K562 (cell line): Measurements from ENCODE around the gene ATRIP. TPM values are rescaled to one million over a fixed set of nuclear protein-coding genes. Genes with fewer than 3 reads are reported as not detected.

Source experiments
- ADNP ChIP-seq: fragments of 200-800 bp; sonication (Bioruptor generic); IDR thresholded peaks from 2 replicates; pipeline ENCODE4 v1.6.1; 2016; ENCODE audit warnings: missing genetic modification characterization, missing compliant biosample characterization
- E2F6 ChIP-seq, 2 experiments: IDR thresholded peaks; 2 replicates each; pipeline ENCODE4 v1.6.1; 2011; ENCODE audit warnings: borderline replicate concordance in 1 of 2, control low read depth in 1 of 2, low read depth in 1 of 2, low read length in 1 of 2, mild to moderate bottlenecking in 1 of 2, mixed read lengths in 1 of 2, moderate library complexity in 1 of 2; ENCODE audit not compliant: insufficient read depth in 1 of 2, insufficient read length in 1 of 2, poor library complexity in 1 of 2, severe bottlenecking in 1 of 2; ENCODE audit errors: extremely low read depth in 1 of 2
- HDAC2 ChIP-seq: fragments of 450-650 bp; IDR thresholded peaks from 2 replicates; pipeline ENCODE4 v1.6.1; 2016; ENCODE audit warnings: mild to moderate bottlenecking
- JUND ChIP-seq, 2 experiments: IDR thresholded peaks; 2 replicates in 1 of 2; 3 replicates in 1 of 2; pipeline ENCODE4 v1.6.1; 2011; ENCODE audit warnings: borderline replicate concordance in 2 of 2, low read depth in 2 of 2, low read length in 2 of 2, improper control_type of control experiment in 1 of 2, missing biosample characterization in 1 of 2, missing genetic modification characterization in 1 of 2, missing genetic modification reagents in 1 of 2
- KLF1 ChIP-seq: fragments of 450-650 bp; IDR thresholded peaks from 2 replicates; pipeline ENCODE4 v1.6.1; 2016; ENCODE audit warnings: missing genetic modification characterization, missing compliant biosample characterization
- MYNN ChIP-seq, 2 experiments: sonication (generic); formaldehyde crosslinking in 1 of 2; IDR thresholded peaks; 2 replicates each; pipeline versions ENCODE4 v1.5.0 to v1.6.1; 2016 to 2020; ENCODE audit warnings: antibody characterized with exemption in 1 of 2, missing genetic modification reagents in 1 of 2
- NR2C1 ChIP-seq, 2 experiments: fragments of 450-650 bp; IDR thresholded peaks; 2 replicates each; pipeline ENCODE4 v1.6.1; 2017; ENCODE audit warnings: mild to moderate bottlenecking in 2 of 2, antibody characterized with exemption in 1 of 2, inconsistent platforms in 1 of 2, missing compliant biosample characterization in 1 of 2, missing genetic modification characterization in 1 of 2
- POLR2AphosphoS5 ChIP-seq: IDR thresholded peaks from 2 replicates; pipeline ENCODE4 v1.6.1; 2011; ENCODE audit warnings: mild to moderate bottlenecking, low read depth, low read length, moderate library complexity; ENCODE audit not compliant: control insufficient read depth, insufficient read depth
- RBM14 ChIP-seq: fragments of 200-400 bp; formaldehyde crosslinking; IDR thresholded peaks from 2 replicates; pipeline ENCODE4 v1.6.1; 2018; ENCODE audit warnings: low read depth, mild to moderate bottlenecking, low read length, moderate library complexity, borderline replicate concordance; ENCODE audit not compliant: insufficient read depth
- SAFB2 ChIP-seq: fragments of 200-400 bp; formaldehyde crosslinking; IDR thresholded peaks from 2 replicates; pipeline ENCODE4 v1.6.1; 2018; ENCODE audit warnings: borderline replicate concordance, low read length, low read depth, moderate library complexity; ENCODE audit not compliant: severe bottlenecking
- ZBTB49 ChIP-seq: sonication (generic); formaldehyde crosslinking; IDR thresholded peaks from 2 replicates; pipeline ENCODE4 v1.8.0; 2022; ENCODE audit warnings: missing genetic modification reagents, mild to moderate bottlenecking, borderline replicate concordance
- ZBTB8A ChIP-seq: fragments of 450-650 bp; IDR thresholded peaks from 2 replicates; pipeline ENCODE4 v1.6.1; 2018; ENCODE audit warnings: mild to moderate bottlenecking, moderate library complexity; ENCODE audit not compliant: partially characterized antibody
- ZEB2 ChIP-seq: fragments of 450-650 bp; IDR thresholded peaks from 2 replicates; pipeline ENCODE4 v1.6.1; 2016
- ZNF124 ChIP-seq: sonication (generic); formaldehyde crosslinking; IDR thresholded peaks from 2 replicates; pipeline ENCODE4 v1.8.1; 2022; ENCODE audit warnings: missing genetic modification reagents
- ZNF277 ChIP-seq: fragments of 250-450 bp; sonication (Bioruptor Pico); IDR thresholded peaks from 2 replicates; pipeline ENCODE4 v1.8.0; 2022; ENCODE audit warnings: inconsistent platforms, mild to moderate bottlenecking, moderate library complexity, borderline replicate concordance
- ZNF507 ChIP-seq: conservative IDR thresholded peaks from 2 replicates; pipeline ENCODE4 v1.6.1; 2017; ENCODE audit warnings: missing genetic modification characterization, missing compliant biosample characterization
- ZNF695 ChIP-seq: fragments of 450-650 bp; formaldehyde crosslinking; IDR thresholded peaks from 2 replicates; pipeline ENCODE4 v1.4.0; 2020; ENCODE audit warnings: mild to moderate bottlenecking, moderate library complexity
- ZNF75A ChIP-seq: fragments of 450-650 bp; formaldehyde crosslinking; IDR thresholded peaks from 2 replicates; pipeline ENCODE4 v1.4.0; 2020; ENCODE audit warnings: mild to moderate bottlenecking
- ZZZ3 ChIP-seq: fragments of 450-650 bp; IDR thresholded peaks from 2 replicates; pipeline ENCODE4 v1.6.1; 2016; ENCODE audit warnings: antibody characterized with exemption, mild to moderate bottlenecking, moderate library complexity
- polyA plus RNA-seq, 8 experiments: library from polyadenylated mRNA; depleted of rRNA in 4 of 8; stranded (reverse) in 5 of 8; unstranded in 3 of 8; fragments of >200 nt; fragmentation: Nextera tagmentation in 2 of 8; fragmentation: Illumina TruSeq in 1 of 8; extraction: Ambion mirVana in 2 of 8; extraction: Trizol in 1 of 8; gene quantifications; 2 replicates each; pipeline versions ENCODE4 v1.2.1 to v1.2.3, GENCODE V29; 2011 to 2014; ENCODE audit warnings: inconsistent platforms in 1 of 8, missing spikeins in 1 of 8
- total RNA-seq, 7 experiments: library from RNA; depleted of rRNA in 6 of 7; stranded (reverse); fragments of >200 nt in 6 of 7; fragmentation: Illumina TruSeq in 2 of 7; extraction: Trizol in 2 of 7; gene quantifications; 2 replicates each; pipeline versions ENCODE4 v1.2.1 to v1.2.3, GENCODE V29; 2011 to 2021; ENCODE audit warnings: low replicate concordance in 1 of 7
- TF ChIP-seq, protein P1 (sequence below): sonication (generic); formaldehyde crosslinking; IDR thresholded peaks from 2 replicates; pipeline ENCODE4 v1.8.1; 2023; ENCODE audit warnings: mild to moderate bottlenecking, missing genetic modification reagents, moderate library complexity

ATRIP gene
- total and polyA plus RNA-seq, 9 of the 15 experiments (the other 6 are each of a cell fraction or from before 2014, with no cell fraction given) = 1.7 to 15.7 (median 10.5) TPM

DNA sequence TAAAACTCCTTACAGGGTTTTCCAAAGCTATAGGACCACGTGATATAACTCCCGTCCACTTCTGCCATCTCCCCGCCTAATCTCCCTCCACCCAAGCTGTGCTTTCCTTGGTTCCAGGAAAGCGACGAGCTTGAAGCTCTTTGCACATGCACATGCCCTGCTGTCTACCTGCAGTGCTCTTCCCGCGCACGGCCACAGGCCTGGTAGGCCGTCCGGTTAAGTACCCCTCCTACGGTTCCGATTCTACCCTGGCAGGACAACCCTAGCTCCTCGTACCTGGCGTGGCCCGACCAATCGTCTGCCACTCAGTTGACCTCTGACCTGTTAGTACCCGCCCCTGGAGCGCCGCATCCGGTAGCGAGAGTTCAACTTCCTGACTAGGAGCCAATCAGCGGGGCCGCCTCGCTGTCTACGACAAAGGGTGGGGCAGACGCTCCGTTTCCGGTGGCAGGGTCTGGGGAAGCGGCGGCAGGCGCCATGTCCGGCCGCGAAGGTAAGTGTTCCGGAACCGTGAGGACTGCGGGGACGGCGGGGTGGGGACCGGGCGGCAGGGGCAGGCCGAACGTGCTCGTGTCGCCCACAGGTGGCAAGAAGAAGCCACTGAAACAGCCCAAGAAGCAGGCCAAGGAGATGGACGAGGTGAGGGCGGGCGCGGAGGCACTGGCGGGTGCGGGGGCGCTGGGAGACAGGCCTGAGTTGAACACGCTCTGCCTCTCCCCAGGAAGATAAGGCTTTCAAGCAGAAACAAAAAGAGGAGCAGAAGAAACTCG lies 6.5 kb upstream of the ATRIP start, which contains the start of the genes CCDC51 and TMA7 (continued):
- TF ChIP-seq MYNN (IDR thresholded peaks at IDR 0.05) (no peak), MYNN (CRISPR knock-in tag; IDR thresholded peaks at IDR 0.05) (no peak), POLR2AphosphoS5 (peak; percentile 67), ZZZ3 (no peak), ZNF695 (CRISPR knock-in tag) (no peak), NR2C1 (IDR thresholded peaks at IDR 0.05) (peak; percentile 98), NR2C1 (tag; IDR thresholded peaks at IDR 0.05) (peak; percentile 99), HDAC2 (0 out of 2 replicates have a peak, but pooled peaks have one; percentile 45), ZNF507 (tag) (no peak), SAFB2 (no peak), ZBTB49 (CRISPR knock-in tag) (no peak), ZNF75A (no peak), ZNF277 (no peak), RBM14 (no peak), KLF1 (no peak), ZEB2 (no peak), E2F6 (IDR thresholded peaks at IDR 0.05; ENCODE audit: borderline replicate concordance in 1 of 2, extremely low read depth in 1 of 2, insufficient read depth in 1 of 2, insufficient read length in 1 of 2, low read depth in 1 of 2, low read length in 1 of 2, poor library complexity in 1 of 2, severe bottlenecking in 1 of 2) (peak; percentile 74 to 86), ZBTB8A (no peak), JUND (IDR thresholded peaks at IDR 0.05; ENCODE audit: borderline replicate concordance, low read depth, low read length) (no peak; the same call in 1 of the 2 replicates), JUND (tag; IDR thresholded peaks at IDR 0.05; ENCODE audit: borderline replicate concordance, low read depth, low read length) (no peak), ADNP (tag) (no peak), ZNF124 (CRISPR knock-in tag) (no peak)
- TF ChIP-seq, protein P1, sequence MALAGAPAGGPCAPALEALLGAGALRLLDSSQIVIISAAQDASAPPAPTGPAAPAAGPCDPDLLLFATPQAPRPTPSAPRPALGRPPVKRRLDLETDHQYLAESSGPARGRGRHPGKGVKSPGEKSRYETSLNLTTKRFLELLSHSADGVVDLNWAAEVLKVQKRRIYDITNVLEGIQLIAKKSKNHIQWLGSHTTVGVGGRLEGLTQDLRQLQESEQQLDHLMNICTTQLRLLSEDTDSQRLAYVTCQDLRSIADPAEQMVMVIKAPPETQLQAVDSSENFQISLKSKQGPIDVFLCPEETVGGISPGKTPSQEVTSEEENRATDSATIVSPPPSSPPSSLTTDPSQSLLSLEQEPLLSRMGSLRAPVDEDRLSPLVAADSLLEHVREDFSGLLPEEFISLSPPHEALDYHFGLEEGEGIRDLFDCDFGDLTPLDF (CRISPR knock-in tag) = no peak
